Panc1 (cell line): ENCODE results near the gene PSME1. TPM values are rescaled to one million over a fixed set of nuclear protein-coding genes. Genes with fewer than 3 reads are reported as not detected.

Experiments used
- ATAC-seq: fragments of 200-7000 bp; cut with Tn5 transposase; 2 replicates; pipeline ENCODE4 v1.9.1; 2020; ENCODE audit warnings: mild to moderate bottlenecking, moderate library complexity
- BruUV-seq: library from RNA; stranded (reverse); fragments of 400-500 nt; replicated peaks from 2 replicates; lab custom pipeline; 2021; lab: Mats Ljungman, UMichigan
- CTCF ChIA-PET: fragments of 300-600 bp; sonication (Branson Sonifier 250); formaldehyde crosslinking; loops from one replicate; lab custom pipeline; 2022; ENCODE audit warnings: antibody characterized with exemption; lab: Charles Lee
- POLR2A ChIA-PET: fragments of 300-600 bp; sonication (Branson Sonifier 250); formaldehyde crosslinking; loops from one replicate; lab custom pipeline; 2022; ENCODE audit warnings: antibody characterized with exemption; lab: Charles Lee
- DNase-seq: peaks from one replicate; pipeline ENCODE4 v3.0.0-alpha.2; 2010; ENCODE audit warnings: low read depth, low spot score
- H3K27ac ChIP-seq: 2 replicates; pipeline ENCODE4 v1.5.1; 2011; ENCODE audit warnings: mild to moderate bottlenecking, low read length, inconsistent platforms
- H3K27me3 ChIP-seq: fragments of 200-500 bp; sonication (Bioruptor generic); 2 replicates; pipeline ENCODE4 v1.6.0; 2014; ENCODE audit warnings: low read length, inconsistent platforms; ENCODE audit not compliant: control insufficient read depth, insufficient read depth
- H3K36me3 ChIP-seq: fragments of 200-500 bp; sonication (Bioruptor generic); 2 replicates; pipeline ENCODE4 v1.5.1; 2014; ENCODE audit warnings: inconsistent platforms, mild to moderate bottlenecking, low read length, moderate library complexity; ENCODE audit not compliant: control insufficient read depth, insufficient read depth
- H3K4me1 ChIP-seq: 2 replicates; pipeline ENCODE4 v1.5.1; 2011; ENCODE audit warnings: inconsistent platforms, mild to moderate bottlenecking, low read length, moderate library complexity; ENCODE audit not compliant: control insufficient read depth, insufficient read depth
- H3K4me3 ChIP-seq, 2 experiments: 2 replicates each; pipeline ENCODE4 v1.5.1; 2011 to 2012; ENCODE audit warnings: low read depth in 2 of 2, low read length in 2 of 2, mild to moderate bottlenecking in 2 of 2, inconsistent platforms in 1 of 2, moderate library complexity in 1 of 2
- H3K9me3 ChIP-seq: fragments of 200-500 bp; sonication (Bioruptor generic); 2 replicates; pipeline ENCODE4 v1.5.1; 2014; ENCODE audit warnings: low read depth, mild to moderate bottlenecking, inconsistent platforms, low read length, moderate library complexity; ENCODE audit not compliant: control insufficient read depth, insufficient read depth
- CTCF ChIP-seq: fragments of 450-650 bp; IDR thresholded peaks from 2 replicates; pipeline ENCODE4 v1.5.1; 2017; ENCODE audit warnings: mild to moderate bottlenecking
- POLR2AphosphoS5 ChIP-seq: IDR thresholded peaks from 2 replicates; pipeline ENCODE4 v1.6.1; 2012; ENCODE audit warnings: mild to moderate bottlenecking, low read depth, low read length, moderate library complexity
- REST ChIP-seq, 2 experiments: IDR thresholded peaks; 2 replicates each; pipeline ENCODE4 v1.6.1; 2011 to 2012; ENCODE audit warnings: low read depth in 2 of 2, control low read depth in 1 of 2, low read length in 1 of 2, mild to moderate bottlenecking in 1 of 2, moderate library complexity in 1 of 2; ENCODE audit not compliant: insufficient read depth in 1 of 2
- SIN3A ChIP-seq: IDR thresholded peaks from 2 replicates; pipeline ENCODE4 v1.6.1; 2012; ENCODE audit warnings: low read depth, mild to moderate bottlenecking, low read length, moderate library complexity, borderline replicate concordance; ENCODE audit not compliant: insufficient read depth
- TCF7L2 ChIP-seq: IDR thresholded peaks from 2 replicates; pipeline ENCODE4 v1.6.1; 2011; ENCODE audit warnings: mild to moderate bottlenecking, low read depth, low read length, inconsistent platforms
- in situ Hi-C: cut with HindIII; loops from 2 replicates; pipeline ENCODE4 v1.10.0; 2016; ENCODE audit warnings: low sequenced_read_pairs, low pct_unique_long_range_greater_than_20kb
- intact Hi-C: fragments of 100-400 bp; cut with micrococcal nuclease; formaldehyde crosslinking; loops from one replicate; pipeline ENCODE4 v1.10.0; 2022; ENCODE audit not compliant: unreplicated experiment
- total RNA-seq: library from RNA; stranded (reverse); gene quantifications from one replicate; pipeline ENCODE4 v1.2.1, GENCODE V29; 2021; ENCODE audit not compliant: unreplicated experiment

PSME1 gene
- total RNA-seq, 1 experiment from 2014 or later: 130 TPM

- intact Hi-C loops (no loop called here), in situ Hi-C loops (no loop called here)
- no peaks in the 10 kb centered on the region for H3K36me3 ChIP-seq
- ChIA-PET POLR2A (no interaction called here), CTCF (no interaction called here)
- no peak overlapping the region for H3K4me3 ChIP-seq
- ATAC-seq (no peak), DNase-seq (no peak)
- no peaks in the 10 kb centered on the region; the same call in 1 of the 2 replicates for H3K4me1 ChIP-seq
- no peak for TF ChIP-seq TCF7L2
- TF ChIP-seq POLR2AphosphoS5: no peak
- no peak for TF ChIP-seq CTCF
- no peak for TF ChIP-seq REST (IDR thresholded peaks at IDR 0.05; ENCODE audit: insufficient read depth in 1 of 2, low read depth in 2 of 2, low read length in 1 of 2)
- no peak for TF ChIP-seq SIN3A
- H3K27me3 ChIP-seq: no peaks in the 10 kb centered on the region
- no peaks in the 10 kb centered on the region for H3K9me3 ChIP-seq
- BruUV-seq: no TSS peak
- H3K27ac ChIP-seq: no peak overlapping the region
Observed at GRCh38 chr14:24176599-24176998, 40.6 kb downstream of the PSME1 start.

- H3K9me3 ChIP-seq: no peaks in the 10 kb centered on the region
- ChIA-PET POLR2A (no interaction called here), CTCF (no interaction called here)
- no TSS peak for BruUV-seq
- in situ Hi-C loops: no loop called here
- ATAC-seq (no peak; the same call in 1 of the 2 replicates), DNase-seq (no peak)
- H3K27me3 ChIP-seq: no peaks in the 10 kb centered on the region
- H3K36me3 ChIP-seq: no peaks in the 10 kb centered on the region
- no peak overlapping the region for H3K27ac ChIP-seq
- no peak overlapping the region for H3K4me3 ChIP-seq
- intact Hi-C loops: no loop called here
- no peaks in the 10 kb centered on the region; the same call in 1 of the 2 replicates for H3K4me1 ChIP-seq
- no peak for TF ChIP-seq SIN3A
- no peak for TF ChIP-seq CTCF
- no peak for TF ChIP-seq POLR2AphosphoS5
- TF ChIP-seq TCF7L2: no peak
- TF ChIP-seq REST (IDR thresholded peaks at IDR 0.05; ENCODE audit: insufficient read depth in 1 of 2, low read depth in 2 of 2, low read length in 1 of 2): no peak
Observed at GRCh38 chr14:24177041-24177825, 41.2 kb downstream of the PSME1 start.
